Measurements from ENCODE around the gene MTRF1L.
"Not testable (repeated sequence)": the region's sequence is repeated elsewhere in the genome, so short reads cannot be mapped to it uniquely, and the experiment has no call there.

The MTRF1L gene

GRCh38 chr6:153001767-153002612 is 519 bp downstream of the MTRF1L start:
- peak; percentile 8 to 9 for ATAC-seq

GRCh38 chr6:153000790-153001189 is 1.7 kb downstream of the MTRF1L start:
- ATAC-seq: not testable (repeated sequence)

DNA sequence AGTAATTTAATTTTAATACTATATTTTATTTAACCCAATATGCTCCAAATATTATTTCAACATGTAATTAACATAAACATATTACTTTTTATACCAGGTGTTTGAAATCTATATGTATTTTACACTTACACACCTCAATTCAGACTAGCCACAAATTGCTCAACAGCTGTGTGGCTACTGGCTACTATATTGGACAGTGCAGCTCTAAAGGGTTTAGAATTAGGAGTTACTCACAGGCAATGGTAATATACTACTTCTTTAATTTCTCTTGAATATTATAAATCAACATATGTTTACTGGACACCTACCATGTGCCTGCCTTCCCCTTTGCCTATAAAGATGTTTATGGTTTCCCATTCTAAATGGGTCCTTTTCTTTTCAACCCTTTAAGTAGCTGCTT is 2.3 kb downstream of the MTRF1L start:
- ATAC-seq: no peak

DNA sequence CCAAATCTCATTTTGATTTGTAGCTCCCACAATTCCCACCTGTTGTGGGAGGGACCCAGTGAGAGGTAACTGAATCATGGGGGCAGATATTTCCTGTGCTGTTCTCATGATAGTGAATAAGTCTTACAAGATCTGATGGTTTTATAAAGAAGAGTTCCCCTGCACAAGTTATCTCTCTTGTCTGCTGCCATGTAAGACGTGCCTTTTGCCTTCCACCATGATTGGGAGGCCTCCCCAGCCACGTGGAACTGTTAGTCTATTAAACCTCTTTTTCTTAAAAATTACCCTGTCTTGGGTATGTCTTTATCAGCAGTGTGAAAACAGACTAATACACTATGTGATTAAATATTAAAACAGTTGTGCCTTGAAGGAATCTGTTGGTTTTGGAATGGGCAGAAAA is 3.0 kb downstream of the MTRF1L start:
- ATAC-seq: not testable (repeated sequence)

GRCh38 chr6:152993847-152994246 is 8.7 kb downstream of the MTRF1L start:
- ATAC-seq: peak; percentile 25 to 48

GRCh38 chr6:152993431-152993830 is 9.1 kb downstream of the MTRF1L start:
- ATAC-seq: peak in 1 of 2 donors; percentile 17

GRCh38 chr6:152986978-152987377 is 15.5 kb downstream of the MTRF1L start:
- no peak for ATAC-seq

DNA sequence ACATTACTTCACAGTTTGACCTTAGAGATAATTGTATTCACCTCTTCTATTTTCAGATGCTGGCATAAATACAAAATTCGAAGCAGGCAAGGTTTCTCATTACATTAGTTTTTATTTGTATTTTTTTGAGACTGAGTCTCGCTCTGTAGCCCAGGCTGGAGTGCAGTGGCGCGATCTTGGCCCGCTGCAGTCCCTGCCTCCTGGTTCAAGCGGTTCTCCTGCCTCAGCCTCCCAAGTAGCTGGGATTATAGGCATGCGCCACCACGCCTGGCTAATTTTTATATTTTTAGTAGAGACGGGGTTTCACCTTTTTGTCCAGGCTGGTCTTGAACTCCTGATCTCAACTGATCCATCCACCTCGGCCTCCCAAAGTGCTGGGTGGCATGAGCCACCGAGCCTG is 17.2 kb downstream of the MTRF1L start:
- not testable (repeated sequence) for ATAC-seq

- ATAC-seq: no peak
Observed at GRCh38 chr6:152984513-152984872, 18.0 kb downstream of the MTRF1L start.

GRCh38 chr6:152983637-152984512 is 18.6 kb downstream of the MTRF1L start:
- peak; percentile 41 to 42 for ATAC-seq

DNA sequence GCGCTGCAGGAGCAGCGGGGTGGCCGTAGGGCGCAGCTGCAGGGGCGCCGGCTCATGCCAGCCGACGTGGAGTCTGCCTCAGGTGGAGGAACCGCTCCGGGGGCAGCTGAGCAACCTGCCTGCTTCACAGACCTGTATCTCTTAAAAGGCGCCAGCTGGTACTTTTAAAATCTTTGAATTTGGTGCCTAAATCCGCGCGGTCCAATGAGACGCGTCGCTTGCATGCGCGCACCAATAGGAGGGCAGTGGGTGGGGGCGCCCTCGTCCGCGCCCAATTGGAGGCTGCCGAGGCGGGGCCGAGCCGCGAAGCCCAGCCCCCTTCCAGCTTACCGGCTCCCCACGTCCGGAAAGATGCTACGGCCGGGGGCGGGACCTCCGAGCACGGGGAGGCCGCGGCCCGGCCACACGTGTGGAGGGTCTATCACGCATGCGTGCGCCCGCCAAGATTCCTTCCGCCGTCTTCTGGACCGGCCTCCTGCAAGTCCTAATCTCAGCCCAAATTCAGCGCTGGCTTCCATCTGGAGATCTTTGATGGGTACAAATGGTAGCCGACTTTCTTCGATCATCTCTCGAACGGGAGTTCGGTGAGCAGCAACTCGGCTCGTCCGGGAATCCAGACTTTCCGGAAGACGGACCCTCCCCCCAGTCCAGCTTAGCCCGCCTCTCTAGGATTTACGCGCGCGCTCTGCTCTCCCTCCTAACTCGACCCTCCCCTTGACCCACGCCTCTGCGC is 19.4 kb downstream of the MTRF1L start, which contains the start of gene FBXO5:
Gene FBXO5, minus strand, starts transcription at position 138 of the 733 bp plus-strand sequence. Its CDS starts 82 bp downstream, at position 56.
- peak; percentile 88 to 93 for ATAC-seq

GRCh38 chr6:152981989-152982903 is 20.3 kb downstream of the MTRF1L start:
- no peak for ATAC-seq

DNA sequence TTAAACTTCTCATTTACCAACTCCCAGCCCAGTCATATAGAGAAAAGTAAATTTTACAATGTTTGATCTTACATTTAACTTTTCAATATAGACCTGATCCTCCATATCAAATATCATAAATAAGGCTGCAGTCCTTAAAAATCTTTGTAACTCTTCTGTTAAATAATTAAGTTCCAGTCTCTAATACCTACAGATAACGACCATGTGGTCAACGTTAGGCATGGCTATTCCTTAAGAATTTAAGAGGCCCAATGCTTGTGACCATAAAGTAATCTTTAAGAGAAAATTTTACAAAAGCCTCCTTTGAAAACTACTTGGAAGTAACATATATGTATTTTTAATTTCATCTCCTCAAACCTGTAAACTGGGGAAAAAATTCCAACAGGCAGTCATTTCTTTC is 21.3 kb downstream of the MTRF1L start:
- no peak for ATAC-seq

- no peak for ATAC-seq
Observed at GRCh38 chr6:152980656-152981055, 21.9 kb downstream of the MTRF1L start.

DNA sequence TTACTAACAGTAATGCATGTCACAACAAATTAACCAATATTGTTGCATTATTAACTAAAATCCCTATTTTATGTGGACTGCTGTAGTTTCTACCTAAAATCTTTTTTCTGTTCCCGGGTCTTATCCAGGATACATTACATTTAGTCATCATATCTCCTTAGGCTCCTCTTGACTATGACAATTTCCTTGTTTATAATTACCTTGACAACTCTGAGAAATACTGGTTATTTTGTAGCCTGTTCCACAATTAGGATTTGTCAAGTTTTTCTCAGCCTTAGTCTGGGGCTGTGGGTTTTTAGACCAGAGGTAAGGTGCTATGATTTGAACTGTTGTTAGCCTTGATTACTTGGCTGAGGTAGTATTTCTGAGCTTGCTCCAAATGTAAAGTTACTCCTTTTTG is 23.4 kb downstream of the MTRF1L start:
- ATAC-seq: no peak

DNA sequence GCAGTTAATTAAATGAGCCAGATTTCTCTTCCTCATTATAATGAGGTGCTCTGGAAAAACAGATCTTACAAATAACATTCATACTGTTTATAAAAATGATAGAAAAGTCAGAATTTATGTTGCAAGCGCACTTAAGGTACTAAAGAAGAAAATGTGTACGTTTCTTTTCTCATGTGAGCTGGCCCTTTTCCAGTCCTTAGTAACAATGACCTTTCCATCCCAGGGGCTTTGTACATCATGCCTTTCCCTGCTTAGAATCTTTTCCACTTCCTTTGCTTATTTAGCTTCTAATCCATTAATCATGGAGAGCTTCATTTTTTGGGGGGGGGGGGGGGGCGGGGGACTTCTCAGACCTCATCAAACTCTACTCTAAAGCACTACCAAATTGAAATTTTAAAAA is 24.5 kb downstream of the MTRF1L start:
- ATAC-seq: no peak

- ATAC-seq: no peak
Observed at GRCh38 chr6:152977556-152977955, 25.0 kb downstream of the MTRF1L start.

DNA sequence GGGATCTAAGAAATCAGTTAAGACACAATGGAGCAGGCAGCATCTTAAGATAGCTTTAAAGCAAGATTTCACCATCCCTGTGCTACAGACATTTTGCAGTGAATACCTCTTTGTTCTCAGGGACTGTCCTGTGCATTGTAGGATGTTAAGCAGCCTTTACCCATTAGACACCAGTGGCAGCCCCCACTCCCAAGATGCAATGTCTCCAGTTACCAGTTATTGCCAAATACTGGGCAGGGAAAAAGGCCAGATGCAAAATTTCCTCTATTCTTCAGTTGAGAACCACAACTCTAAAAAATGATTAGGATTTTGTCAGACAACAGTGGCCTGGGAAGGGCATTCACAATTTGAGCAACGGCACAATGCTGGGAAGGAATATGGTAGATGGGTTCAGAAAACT is 25.8 kb downstream of the MTRF1L start:
- no peak for ATAC-seq

DNA sequence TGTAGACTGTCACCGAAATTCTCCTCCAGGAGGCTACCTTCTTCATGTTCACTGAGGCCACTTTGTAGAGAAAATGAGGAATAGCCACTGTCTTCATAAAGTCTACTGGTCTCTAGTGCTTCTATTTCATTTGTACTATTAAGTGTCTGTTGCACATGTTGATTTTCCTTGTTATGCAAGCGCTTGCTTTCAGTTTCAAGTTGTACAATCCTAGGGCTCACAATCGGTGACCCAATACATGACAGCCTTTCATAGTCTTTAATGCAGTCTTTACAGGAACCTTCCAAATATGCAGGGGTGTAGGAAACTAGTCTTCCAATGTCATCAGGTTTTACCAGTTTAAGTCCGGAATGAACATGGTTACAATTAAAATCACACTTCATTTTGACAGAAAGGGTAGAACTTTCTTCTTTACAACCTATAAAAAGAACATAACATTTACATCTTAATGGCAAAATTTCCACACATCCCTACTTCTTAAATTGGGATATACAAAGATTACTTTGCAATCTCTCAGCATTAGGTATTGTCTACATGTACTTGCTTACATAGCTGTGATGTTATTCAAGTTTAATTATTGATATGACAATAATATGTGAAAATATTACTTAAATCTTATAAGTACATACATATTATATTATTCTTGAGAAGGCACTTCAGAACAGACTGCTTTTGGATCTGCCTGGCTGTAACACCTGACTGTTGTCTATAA is 27.1 kb downstream of the MTRF1L start:
- ATAC-seq: peak; percentile 53 to 55

DNA sequence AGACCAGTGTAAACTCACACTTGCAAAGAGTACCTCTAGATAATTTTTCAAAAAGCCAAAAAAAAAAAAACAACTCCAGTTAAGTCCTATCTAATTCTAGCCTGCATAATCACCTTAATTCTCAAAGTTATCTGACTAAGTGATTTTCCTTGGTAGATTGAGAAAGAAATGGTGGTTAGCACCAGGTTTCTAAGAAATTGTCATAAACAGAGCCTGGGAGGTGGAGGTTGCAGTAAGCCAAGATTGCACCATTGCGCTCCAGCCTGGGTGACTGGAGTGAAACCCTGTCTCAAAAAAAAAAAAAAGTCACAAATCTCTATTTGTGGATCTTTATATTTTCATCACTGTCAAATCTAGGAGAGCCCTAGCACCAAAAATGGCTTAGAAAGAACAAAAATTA is 28.6 kb downstream of the MTRF1L start:
- ATAC-seq: peak in 1 of 2 donors; percentile 24
